ENCODE data around the gene ALDOA.

The ALDOA gene

GRCh38 chr16:30117768-30118167 is 52.2 kb downstream of the ALDOA start:
- no peak for DNase-seq

GRCh38 chr16:30119428-30119827 is 53.9 kb downstream of the ALDOA start:
- DNase-seq = no peak

Measured in NCI-H524 (cell line).